Measurements from ENCODE around the gene SMC1A.

DNA sequence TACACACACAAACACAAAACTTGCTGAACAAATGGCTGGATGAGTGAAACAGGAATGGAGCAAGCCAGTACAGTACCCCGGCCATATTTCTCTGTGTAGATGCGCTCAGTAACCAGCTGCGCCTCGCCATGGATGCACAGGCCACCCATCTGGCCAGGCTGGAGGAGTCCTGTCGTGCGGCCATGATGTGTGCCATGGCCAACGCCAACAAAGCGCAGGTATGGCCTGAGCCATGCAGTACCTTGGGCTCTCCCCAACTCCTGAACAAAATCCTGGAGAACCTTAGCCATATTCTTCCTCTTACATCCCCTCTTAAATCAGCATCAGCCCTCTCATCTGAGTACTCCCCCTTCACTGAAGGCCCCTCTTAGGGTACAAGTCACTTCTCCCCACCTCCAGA is 7.3 kb upstream of the SMC1A start:
- no peak for TF ChIP-seq POLR2A (IDR thresholded peaks at IDR 0.05; ENCODE audit: low read length)
- TF ChIP-seq GATA1 (IDR thresholded peaks at IDR 0.05; ENCODE audit: low read depth, low read length) = no peak
